Measurements from ENCODE around the gene CCDC33. TPM values are rescaled to one million over a fixed set of nuclear protein-coding genes. Genes with fewer than 3 reads are reported as not detected.
A peak's percentile ranks its signal among the peaks of the same experiment; 100 is the strongest.

Gene CCDC33
- total RNA-seq, 2 donors from 2014 or later: 0.10 to 0.21 TPM

DNA sequence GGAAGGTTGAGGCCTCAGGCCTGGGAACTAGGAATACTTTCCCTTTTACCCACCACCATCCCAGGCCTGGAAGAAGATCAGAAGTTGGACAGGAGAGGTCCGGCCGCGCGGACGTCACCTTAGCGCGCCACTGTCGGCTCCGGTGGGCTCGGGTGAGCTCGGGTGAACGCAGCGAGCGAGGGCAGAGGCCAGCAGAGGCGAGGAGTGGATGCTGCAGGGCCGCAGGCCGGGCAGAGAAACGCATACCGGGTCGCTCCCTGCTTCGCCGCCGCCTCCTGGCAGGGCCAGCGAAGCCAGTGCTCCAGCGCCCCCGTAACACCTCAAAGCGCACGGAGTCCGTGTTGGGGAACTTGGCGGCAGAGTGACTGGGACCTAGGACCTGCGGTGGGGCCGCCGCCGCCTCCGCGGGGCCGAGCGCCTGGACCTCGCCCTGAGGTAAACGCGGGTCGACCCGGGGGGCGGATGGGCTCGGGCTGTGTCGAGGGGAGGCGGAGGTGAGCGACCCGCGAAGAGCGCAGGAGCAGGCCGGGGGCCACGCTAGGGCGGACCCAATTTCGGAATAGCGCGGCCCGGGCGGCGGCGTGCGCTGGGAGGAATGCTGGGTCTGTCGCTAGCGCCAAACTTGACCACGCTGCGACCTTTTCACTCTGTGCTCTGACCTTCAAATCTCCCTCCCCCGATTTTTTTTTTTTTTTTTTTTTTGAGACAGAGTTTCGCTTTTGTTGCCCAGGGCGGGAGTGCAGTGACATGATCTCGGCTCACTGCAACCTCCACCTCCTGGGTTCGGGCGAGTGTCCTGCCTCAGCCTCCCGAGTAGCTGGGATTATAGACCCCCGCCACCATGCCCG lies 129.7 kb downstream of the CCDC33 start:
- Histone ChIP-seq H3K4me1 (no peaks in the 10 kb centered on the region), H3K9ac (ENCODE audit: low read depth in 2 of 2, low read length in 2 of 2) (peak overlapping the region; percentile 28 to 72), H3K27ac (no peak overlapping the region), H3K4me3 (peak overlapping the region; percentile 43), H3K36me3 (no peaks in the 10 kb centered on the region), H3K9me3 (no peaks in the 10 kb centered on the region), H3K27me3 (peaks cover 25% of the 10 kb centered on the region)
- TF ChIP-seq, protein P1, sequence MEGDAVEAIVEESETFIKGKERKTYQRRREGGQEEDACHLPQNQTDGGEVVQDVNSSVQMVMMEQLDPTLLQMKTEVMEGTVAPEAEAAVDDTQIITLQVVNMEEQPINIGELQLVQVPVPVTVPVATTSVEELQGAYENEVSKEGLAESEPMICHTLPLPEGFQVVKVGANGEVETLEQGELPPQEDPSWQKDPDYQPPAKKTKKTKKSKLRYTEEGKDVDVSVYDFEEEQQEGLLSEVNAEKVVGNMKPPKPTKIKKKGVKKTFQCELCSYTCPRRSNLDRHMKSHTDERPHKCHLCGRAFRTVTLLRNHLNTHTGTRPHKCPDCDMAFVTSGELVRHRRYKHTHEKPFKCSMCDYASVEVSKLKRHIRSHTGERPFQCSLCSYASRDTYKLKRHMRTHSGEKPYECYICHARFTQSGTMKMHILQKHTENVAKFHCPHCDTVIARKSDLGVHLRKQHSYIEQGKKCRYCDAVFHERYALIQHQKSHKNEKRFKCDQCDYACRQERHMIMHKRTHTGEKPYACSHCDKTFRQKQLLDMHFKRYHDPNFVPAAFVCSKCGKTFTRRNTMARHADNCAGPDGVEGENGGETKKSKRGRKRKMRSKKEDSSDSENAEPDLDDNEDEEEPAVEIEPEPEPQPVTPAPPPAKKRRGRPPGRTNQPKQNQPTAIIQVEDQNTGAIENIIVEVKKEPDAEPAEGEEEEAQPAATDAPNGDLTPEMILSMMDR (IDR thresholded peaks at IDR 0.05): no peak
- intact Hi-C loops (cut with DNase I): no loop called here
- DNase-seq: no peak

DNA sequence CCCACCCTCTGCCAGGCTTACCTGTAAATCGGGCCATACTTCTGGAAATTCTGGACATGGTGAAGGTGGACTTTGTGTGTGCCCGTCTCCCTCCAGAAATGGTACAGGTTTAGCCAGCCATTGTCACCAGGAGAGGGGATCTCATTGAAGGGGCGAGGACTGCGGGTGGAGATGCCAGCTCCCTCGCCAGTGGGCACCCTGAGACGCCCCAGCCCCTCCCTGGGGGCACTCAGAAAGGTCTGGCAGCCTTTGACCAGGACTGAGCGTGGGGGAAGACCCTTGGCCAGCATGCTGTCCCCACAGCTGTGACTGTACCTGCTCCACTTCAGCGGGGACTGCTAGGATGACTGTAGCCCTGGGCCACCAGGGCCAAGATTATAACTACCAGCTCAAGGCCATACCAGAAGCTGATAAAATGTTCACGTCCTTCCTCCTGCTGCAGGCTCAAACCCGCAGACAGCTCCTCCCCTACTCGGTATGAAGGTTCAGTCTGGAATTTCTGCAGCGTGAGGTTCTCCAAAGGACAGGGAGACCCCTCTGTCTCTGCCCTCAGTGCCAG lies 131.2 kb downstream of the CCDC33 start, which contains the start of gene CYP11A1:
Gene CYP11A1 (minus strand): TSS at position 351 of the 559 bp plus-strand sequence. CDS start 61 bp downstream, at position 290.
- Histone ChIP-seq H3K36me3 (no peaks in the 10 kb centered on the region), H3K9ac (ENCODE audit: low read depth in 2 of 2, low read length in 2 of 2) (no peak within 1 kb of the TSS), H3K27ac (no peak within 1 kb of the TSS), H3K4me1 (no peaks in the 10 kb centered on the region), H3K4me3 (no peak within 1 kb of the TSS), H3K27me3 (peaks cover 25% of the 10 kb centered on the region), H3K9me3 (no peaks in the 10 kb centered on the region)
- intact Hi-C loops (cut with DNase I): no loop called here
- DNase-seq: no peak
- TF ChIP-seq, protein P1 (IDR thresholded peaks at IDR 0.05): no peak

GRCh38 chr15:74368121-74368520 lies 132.0 kb downstream of the CCDC33 start:
- Histone ChIP-seq H3K36me3 (no peaks in the 10 kb centered on the region), H3K9me3 (no peaks in the 10 kb centered on the region), H3K27me3 (peaks cover 25% of the 10 kb centered on the region), H3K27ac (no peak overlapping the region), H3K9ac (ENCODE audit: low read depth in 2 of 2, low read length in 2 of 2) (no peak overlapping the region), H3K4me3 (no peak overlapping the region), H3K4me1 (no peaks in the 10 kb centered on the region)
- intact Hi-C loops (cut with DNase I): no loop called here
- TF ChIP-seq, protein P1 (IDR thresholded peaks at IDR 0.05): no peak
- DNase-seq: no peak

DNA sequence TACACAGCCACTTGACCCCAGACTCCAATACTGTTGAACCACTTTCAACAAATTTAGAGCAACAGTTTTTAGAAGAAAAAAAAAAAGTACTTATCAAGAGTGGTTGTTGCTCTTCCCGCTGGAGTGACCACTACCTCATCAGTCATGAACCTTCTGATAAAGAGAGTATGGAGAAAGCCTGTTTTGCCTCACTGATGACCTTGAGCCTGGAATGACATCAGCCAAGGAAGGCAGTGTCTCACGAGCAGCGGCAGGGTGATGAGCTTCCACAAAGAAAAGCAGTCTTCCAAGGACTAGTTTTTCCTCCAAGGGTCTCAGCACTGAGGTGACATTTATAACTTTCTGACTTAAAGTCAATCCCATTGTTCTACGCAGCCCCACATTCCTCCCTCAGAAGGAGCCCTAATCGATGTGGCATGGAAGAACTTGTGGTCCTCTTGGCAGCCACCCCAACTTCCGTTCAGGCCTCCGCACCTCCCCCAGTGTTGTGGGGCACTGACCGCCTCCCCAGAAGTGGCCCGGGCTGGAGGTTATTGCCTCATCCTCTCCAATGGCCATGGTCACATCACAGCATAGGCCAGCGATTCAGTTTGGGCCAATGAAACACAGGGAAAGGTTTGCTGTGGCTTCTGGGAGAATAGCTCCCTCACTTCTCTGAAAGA lies 133.1 kb downstream of the CCDC33 start:
- Histone ChIP-seq H3K27me3 (peaks cover 25% of the 10 kb centered on the region), H3K9me3 (no peaks in the 10 kb centered on the region), H3K4me1 (no peaks in the 10 kb centered on the region), H3K9ac (ENCODE audit: low read depth in 2 of 2, low read length in 2 of 2) (no peak overlapping the region), H3K36me3 (no peaks in the 10 kb centered on the region), H3K4me3 (no peak overlapping the region), H3K27ac (no peak overlapping the region)
- intact Hi-C loops (cut with DNase I): no loop called here
- TF ChIP-seq, protein P1 (IDR thresholded peaks at IDR 0.05): no peak
- DNase-seq: no peak

DNA sequence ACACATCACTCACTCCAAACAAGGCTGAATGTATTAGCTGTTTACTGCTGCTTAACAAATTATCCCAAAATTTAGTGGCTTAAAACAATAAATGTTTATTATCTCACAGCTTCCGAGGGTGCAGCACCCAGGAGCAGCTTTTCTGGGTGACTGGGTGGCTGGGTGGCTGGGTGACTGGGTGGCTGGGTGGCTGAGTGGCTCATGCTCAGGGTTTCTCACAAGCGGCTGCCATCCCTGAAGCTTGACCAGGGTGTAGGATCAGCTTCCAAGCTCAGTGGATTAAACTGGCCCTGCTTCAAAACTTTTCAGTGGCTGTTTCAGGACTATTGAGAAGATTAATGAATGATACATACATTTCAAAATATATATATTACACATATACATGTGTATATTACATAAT lies 133.6 kb downstream of the CCDC33 start:
- TF ChIP-seq, protein P1 (IDR thresholded peaks at IDR 0.05): no peak
- no peaks in the 10 kb centered on the region for H3K36me3 ChIP-seq
- no peak overlapping the region for H3K27ac ChIP-seq
- H3K4me3 ChIP-seq: no peak overlapping the region
- intact Hi-C loops (cut with DNase I): loop anchor here (5.0 to 10.0 kb wide), 2 partner anchors 263 to 395 kb away; no protein-coding TSS in a partner anchor
- H3K27me3 ChIP-seq: peaks cover 20% of the 10 kb centered on the region
- H3K9ac ChIP-seq (ENCODE audit: low read depth in 2 of 2, low read length in 2 of 2): no peak overlapping the region
- DNase-seq: no peak
- no peaks in the 10 kb centered on the region for H3K9me3 ChIP-seq
- no peaks in the 10 kb centered on the region for H3K4me1 ChIP-seq

Measured in colonic mucosa (tissue), 4 donors.